Measurements from ENCODE around the gene ADAP1.
"Not testable (repeated sequence)": the region's sequence is repeated elsewhere in the genome, so short reads cannot be mapped to it uniquely, and the experiment has no call there.

Gene ADAP1

GRCh38 chr7:875476-876076, 78.9 kb downstream of the ADAP1 start:
- DNase-seq = no peak

- DNase-seq = no peak
Measured at GRCh38 chr7:875051-875450, 79.4 kb downstream of the ADAP1 start.

- no peak for DNase-seq
Measured at GRCh38 chr7:874031-874749, 80.3 kb downstream of the ADAP1 start.

GRCh38 chr7:873367-874002, 81.0 kb downstream of the ADAP1 start:
- DNase-seq = peak; percentile 70

GRCh38 chr7:872685-873084, 81.8 kb downstream of the ADAP1 start:
- not testable (repeated sequence) for DNase-seq

- DNase-seq = no peak
Measured at GRCh38 chr7:871900-872537, 82.5 kb downstream of the ADAP1 start.

GRCh38 chr7:869348-869747, 85.1 kb downstream of the ADAP1 start:
- no peak for DNase-seq

- DNase-seq = no peak
Measured at GRCh38 chr7:868189-868486, 86.3 kb downstream of the ADAP1 start.

- DNase-seq = no peak
Measured at GRCh38 chr7:867406-868188, 86.9 kb downstream of the ADAP1 start.

GRCh38 chr7:867001-867405, 87.5 kb downstream of the ADAP1 start:
- no peak for DNase-seq

- no peak for DNase-seq
Measured at GRCh38 chr7:865921-866320, 88.6 kb downstream of the ADAP1 start.

GRCh38 chr7:863106-863505, 91.4 kb downstream of the ADAP1 start:
- no peak for DNase-seq

- no peak for DNase-seq
Measured at GRCh38 chr7:862157-862556, 92.3 kb downstream of the ADAP1 start.

GRCh38 chr7:861222-861621, 93.3 kb downstream of the ADAP1 start:
- DNase-seq = no peak

- no peak for DNase-seq
Measured at GRCh38 chr7:860149-860548, 94.3 kb downstream of the ADAP1 start.

- DNase-seq = no peak
Measured at GRCh38 chr7:859359-860030, 95.0 kb downstream of the ADAP1 start.

GRCh38 chr7:857661-858060, 96.8 kb downstream of the ADAP1 start:
- no peak for DNase-seq

- DNase-seq = no peak
Measured at GRCh38 chr7:856444-857095, 97.9 kb downstream of the ADAP1 start.

- no peak for DNase-seq
Measured at GRCh38 chr7:855686-856369, 98.7 kb downstream of the ADAP1 start.

- no peak for DNase-seq
Measured at GRCh38 chr7:854118-854775, 100.2 kb downstream of the ADAP1 start.

Data from activated T-cell treated with anti-CD3 and anti-CD28 coated beads, Interleukin-2, amount 50 U/mL, for 1 hour (primary cell).